NT2/D1 (cell line): Measurements from ENCODE around the gene KRTAP10-4.

ENCODE experiments used
- DNase-seq: peaks from one replicate; pipeline ENCODE4 v3.0.0-alpha.2; 2011; ENCODE audit warnings: low read depth, low spot score
- H3K27me3 ChIP-seq: 2 replicates; pipeline ENCODE4 v1.6.0; 2011; ENCODE audit warnings: mild to moderate bottlenecking; ENCODE audit not compliant: insufficient read length, insufficient read depth
- H3K36me3 ChIP-seq: 2 replicates; pipeline ENCODE4 v1.6.1; 2011; ENCODE audit warnings: mild to moderate bottlenecking, low read length, mixed read lengths; ENCODE audit not compliant: insufficient read depth, insufficient read length
- H3K4me1 ChIP-seq: 2 replicates; pipeline ENCODE4 v1.5.1; 2011; ENCODE audit not compliant: insufficient read depth, insufficient read length
- H3K4me3 ChIP-seq: 2 replicates; pipeline ENCODE4 v1.5.1; 2011; ENCODE audit warnings: low read depth; ENCODE audit not compliant: insufficient read length
- H3K9ac ChIP-seq: 2 replicates; pipeline ENCODE4 v1.6.0; 2011; ENCODE audit warnings: low read depth; ENCODE audit not compliant: insufficient read length
- H3K9me3 ChIP-seq: 2 replicates; pipeline ENCODE4 v1.5.1; 2011; ENCODE audit warnings: mild to moderate bottlenecking, low read length; ENCODE audit not compliant: insufficient read depth
- SUZ12 ChIP-seq: IDR thresholded peaks from 2 replicates; pipeline ENCODE4 v1.6.1; 2011; ENCODE audit not compliant: insufficient read length, insufficient read depth; ENCODE audit errors: extremely low read depth
- YY1 ChIP-seq: IDR thresholded peaks from 2 replicates; pipeline ENCODE4 v1.6.1; 2011; ENCODE audit not compliant: insufficient read length, insufficient read depth
- ZNF274 ChIP-seq: IDR thresholded peaks from 2 replicates; pipeline ENCODE4 v1.6.1; 2011; ENCODE audit warnings: mild to moderate bottlenecking, low read depth, low read length

The KRTAP10-4 gene

GRCh38 chr21:44537930-44538911 is 35.3 kb upstream of the KRTAP10-4 start:
- H3K4me3 ChIP-seq: no peak overlapping the region
- H3K9ac ChIP-seq: no peak overlapping the region
- H3K4me1 ChIP-seq: peaks cover 7% of the 10 kb centered on the region
- DNase-seq: no peak
- TF ChIP-seq SUZ12 (no peak), ZNF274 (no peak), YY1 (no peak)
- H3K27me3 ChIP-seq: no peaks in the 10 kb centered on the region
- peaks cover 15% of the 10 kb centered on the region for H3K9me3 ChIP-seq
- H3K36me3 ChIP-seq: no peaks in the 10 kb centered on the region

GRCh38 chr21:44539046-44539445 is 34.5 kb upstream of the KRTAP10-4 start:
- H3K36me3 ChIP-seq: no peaks in the 10 kb centered on the region

GRCh38 chr21:44539991-44540666 is 33.4 kb upstream of the KRTAP10-4 start, which contains the start of gene KRTAP10-1:
Gene KRTAP10-1, minus strand, starts transcription at chr21:44540195. Its CDS starts 45 bp downstream, at chr21:44540150.
- no peak within 1 kb of the TSS for H3K9ac ChIP-seq
- DNase-seq: no peak
- H3K36me3 ChIP-seq: no peaks in the 10 kb centered on the region
- peaks cover 22% of the 10 kb centered on the region for H3K9me3 ChIP-seq
- no peak for TF ChIP-seq ZNF274
- no peak for TF ChIP-seq SUZ12
- TF ChIP-seq YY1: no peak
- peaks cover 7% of the 10 kb centered on the region for H3K4me1 ChIP-seq
- no peak within 1 kb of the TSS for H3K4me3 ChIP-seq
- no peaks in the 10 kb centered on the region for H3K27me3 ChIP-seq

More at GRCh38 chr21:44539046-44539445, 34.5 kb upstream of the KRTAP10-4 start:
- no peak for DNase-seq
- TF ChIP-seq ZNF274 (no peak), SUZ12 (no peak), YY1 (no peak)
- Histone ChIP-seq H3K9ac (no peak overlapping the region), H3K4me1 (peaks cover 7% of the 10 kb centered on the region), H3K27me3 (no peaks in the 10 kb centered on the region), H3K9me3 (peaks cover 22% of the 10 kb centered on the region), H3K4me3 (no peak overlapping the region)

GRCh38 chr21:44540741-44541288 is 32.7 kb upstream of the KRTAP10-4 start:
- H3K27me3 ChIP-seq: no peaks in the 10 kb centered on the region
- TF ChIP-seq YY1 (no peak), ZNF274 (no peak), SUZ12 (no peak)
- no peak for DNase-seq

GRCh38 chr21:44542716-44543115 is 30.8 kb upstream of the KRTAP10-4 start:
- TF ChIP-seq SUZ12 (no peak), YY1 (no peak), ZNF274 (no peak)
- Histone ChIP-seq H3K36me3 (no peaks in the 10 kb centered on the region), H3K4me1 (peaks cover 7% of the 10 kb centered on the region), H3K9ac (no peak overlapping the region), H3K9me3 (peaks cover 38% of the 10 kb centered on the region), H3K4me3 (no peak overlapping the region), H3K27me3 (no peaks in the 10 kb centered on the region)
- no peak for DNase-seq

More at GRCh38 chr21:44540741-44541288, 32.7 kb upstream of the KRTAP10-4 start:
- peaks cover 27% of the 10 kb centered on the region for H3K9me3 ChIP-seq
- H3K4me3 ChIP-seq: no peak overlapping the region
- peaks cover 7% of the 10 kb centered on the region for H3K4me1 ChIP-seq
- H3K9ac ChIP-seq: no peak overlapping the region
- no peaks in the 10 kb centered on the region for H3K36me3 ChIP-seq

- Histone ChIP-seq H3K4me1 (peaks cover 12% of the 10 kb centered on the region), H3K9me3 (peaks cover 38% of the 10 kb centered on the region), H3K4me3 (no peak overlapping the region), H3K9ac (no peak overlapping the region), H3K27me3 (no peaks in the 10 kb centered on the region), H3K36me3 (no peaks in the 10 kb centered on the region)
- DNase-seq: no peak
- TF ChIP-seq YY1 (no peak), SUZ12 (no peak), ZNF274 (no peak)
These were observed 29.0 kb upstream of the KRTAP10-4 start for GRCh38 chr21:44544566-44544965.

- Histone ChIP-seq H3K4me1 (peaks cover 24% of the 10 kb centered on the region), H3K4me3 (no peak overlapping the region), H3K9me3 (peaks cover 27% of the 10 kb centered on the region), H3K9ac (no peak overlapping the region), H3K36me3 (no peaks in the 10 kb centered on the region), H3K27me3 (no peaks in the 10 kb centered on the region)
- no peak for DNase-seq
- TF ChIP-seq ZNF274 (no peak), YY1 (no peak), SUZ12 (no peak)
These were observed 25.7 kb upstream of the KRTAP10-4 start for GRCh38 chr21:44547656-44548331.
